HepG2 (cell line): Measurements from ENCODE around the gene BTG2. TPM values are rescaled to one million over a fixed set of nuclear protein-coding genes. Genes with fewer than 3 reads are reported as not detected.

Experiments
- ATAC-seq: fragments of 200-7000 bp; cut with Tn5 transposase; 3 replicates; pipeline ENCODE4 v1.9.1; 2020; ENCODE audit warnings: mild to moderate bottlenecking, moderate library complexity
- Bru-seq: library from RNA; stranded (reverse); fragments of 400-500 nt; gene quantifications from one replicate; lab custom pipeline; 2021; lab: Mats Ljungman, UMichigan
- BruChase-seq, 2 experiments: library from RNA; stranded (reverse); fragments of 400-500 nt; gene quantifications; one replicate each; lab custom pipeline; 2021; lab: Mats Ljungman, UMichigan
- BruUV-seq: library from RNA; stranded (reverse); fragments of 400-500 nt; replicated peaks from 2 replicates; lab custom pipeline; 2021; lab: Mats Ljungman, UMichigan
- CTCF ChIA-PET: fragments of 300-600 bp; formaldehyde crosslinking; extraction: SDS; loops from one replicate; lab custom pipeline; 2021; ENCODE audit warnings: low total read pairs, inconsistent platforms, low intra/inter-chr PET ratio; lab: Yijun Ruan, JAX
- POLR2A ChIA-PET: fragments of 350-600 bp; sonication (Branson Sonifier 250); formaldehyde crosslinking; loops from one replicate; lab custom pipeline; 2020; ENCODE audit warnings: antibody characterized with exemption, inconsistent platforms; lab: Yijun Ruan, JAX
- DNase-seq: peaks from one replicate; pipeline ENCODE4 v3.0.0-alpha.2; 2015; ENCODE audit warnings: low spot score
- FAIRE-seq: peaks from 3 replicates; lab custom pipeline; 2011; peaks lifted over from hg19 to GRCh38; lab: Jason Lieb, UNC
- H2AFZ ChIP-seq: one replicate; pipeline ENCODE4 v1.6.1; 2011; ENCODE audit warnings: low read length, inconsistent platforms
- H3K27ac ChIP-seq: fragments of 300-600 bp; 3 replicates; pipeline ENCODE4 v1.8.0; 2011; ENCODE audit warnings: mixed run types, mild to moderate bottlenecking, mixed read lengths, low read length, inconsistent platforms; ENCODE audit not compliant: insufficient read depth; ENCODE audit errors: extremely low read length
- H3K27me3 ChIP-seq, 2 experiments: fragments of 200-600 bp in 1 of 2; 2 replicates in 1 of 2; 3 replicates in 1 of 2; pipeline versions ENCODE4 v1.6.0 to v1.8.0; 2011; ENCODE audit warnings: low read length in 2 of 2, mild to moderate bottlenecking in 2 of 2, moderate library complexity in 2 of 2, inconsistent platforms in 1 of 2; ENCODE audit not compliant: insufficient read depth in 2 of 2, control insufficient read depth in 1 of 2
- H3K36me3 ChIP-seq, 2 experiments: fragments of 200-600 bp in 1 of 2; replicated peaks in 1 of 2; 2 replicates in 1 of 2; 3 replicates in 1 of 2; pipeline versions ENCODE4 v1.5.1 to v1.8.0; 2011; ENCODE audit warnings: low read length in 2 of 2, inconsistent platforms in 1 of 2; ENCODE audit not compliant: insufficient read depth in 2 of 2, control insufficient read depth in 1 of 2
- H3K4me1 ChIP-seq: 2 replicates; pipeline ENCODE4 v1.5.1; 2012; ENCODE audit warnings: low read length, inconsistent platforms; ENCODE audit not compliant: insufficient read depth
- H3K4me2 ChIP-seq: 2 replicates; pipeline ENCODE4 v1.6.0; 2011; ENCODE audit warnings: low read depth, low read length, inconsistent platforms
- H3K4me3 ChIP-seq, 3 experiments: fragments of 200-600 bp in 1 of 3; sonication (generic), shearing (Covaris generic) in 1 of 3; replicated peaks in 1 of 3; 2 replicates each; pipeline ENCODE4 v1.5.1; 2011 to 2016; ENCODE audit warnings: low read length in 3 of 3, inconsistent platforms in 2 of 3, low read depth in 2 of 3, mild to moderate bottlenecking in 2 of 3, control low read depth in 1 of 3, mixed read lengths in 1 of 3; ENCODE audit not compliant: insufficient read depth in 1 of 3
- H3K79me2 ChIP-seq: one replicate; pipeline ENCODE4 v1.6.1; 2011; ENCODE audit warnings: low read length, inconsistent platforms; ENCODE audit not compliant: insufficient read depth
- H3K9ac ChIP-seq: 2 replicates; pipeline ENCODE4 v1.6.0; 2011; ENCODE audit warnings: mild to moderate bottlenecking, low read depth, low read length, inconsistent platforms; ENCODE audit not compliant: insufficient read depth
- H3K9me3 ChIP-seq: 2 replicates; pipeline ENCODE4 v1.5.1; 2012; ENCODE audit warnings: mild to moderate bottlenecking, low read length
- H4K20me1 ChIP-seq: 2 replicates; pipeline ENCODE4 v1.6.0; 2011; ENCODE audit warnings: inconsistent platforms, mild to moderate bottlenecking, low read length, moderate library complexity; ENCODE audit not compliant: insufficient read depth
- ESRRA ChIP-seq: sonication (generic); formaldehyde crosslinking; IDR thresholded peaks from 2 replicates; pipeline ENCODE4 v1.5.1; 2020; ENCODE audit warnings: mild to moderate bottlenecking, low read depth, missing genetic modification reagents
- ETV5 ChIP-seq: IDR thresholded peaks from 2 replicates; pipeline ENCODE4 v1.6.1; 2018; ENCODE audit warnings: missing biosample characterization, missing genetic modification reagents, inconsistent platforms, borderline replicate concordance
- HNRNPL ChIP-seq: fragments of 200-400 bp; formaldehyde crosslinking; IDR thresholded peaks from 2 replicates; pipeline ENCODE4 v1.6.1; 2017; ENCODE audit warnings: mild to moderate bottlenecking, low read depth, low read length
- IKZF4 ChIP-seq: sonication (generic); formaldehyde crosslinking; IDR thresholded peaks from 2 replicates; pipeline ENCODE4 v1.5.1; 2020; ENCODE audit warnings: borderline replicate concordance, mild to moderate bottlenecking, low read depth, missing genetic modification reagents; ENCODE audit errors: not compliant biosample characterization
- KLF9 ChIP-seq: IDR thresholded peaks from 2 replicates; pipeline ENCODE4 v1.6.1; 2016; ENCODE audit warnings: low read depth
- KMT2B ChIP-seq: IDR thresholded peaks from 2 replicates; pipeline ENCODE4 v1.6.1; 2016; ENCODE audit warnings: missing genetic modification reagents, missing compliant biosample characterization
- NFYB ChIP-seq: sonication (generic); formaldehyde crosslinking; IDR thresholded peaks from 2 replicates; pipeline ENCODE4 v1.4.0; 2020; ENCODE audit warnings: missing genetic modification reagents
- RXRA ChIP-seq: sonication (generic); formaldehyde crosslinking; IDR thresholded peaks from 2 replicates; pipeline ENCODE4 v1.5.1; 2020; ENCODE audit warnings: missing genetic modification reagents
- TAF1 ChIP-seq: sonication (generic); formaldehyde crosslinking; IDR thresholded peaks from 2 replicates; pipeline ENCODE4 v1.4.0; 2020; ENCODE audit warnings: missing genetic modification reagents
- TBX3 ChIP-seq: fragments of 450-650 bp; IDR thresholded peaks from 2 replicates; pipeline ENCODE4 v1.6.1; 2017; ENCODE audit warnings: antibody characterized with exemption, mild to moderate bottlenecking, inconsistent platforms, borderline replicate concordance
- XBP1 ChIP-seq: sonication (generic); formaldehyde crosslinking; IDR thresholded peaks from 2 replicates; pipeline ENCODE4 v1.5.0; 2020; ENCODE audit warnings: missing genetic modification reagents
- ZNF160 ChIP-seq: sonication (generic); formaldehyde crosslinking; IDR thresholded peaks from 2 replicates; pipeline ENCODE4 v1.8.0; 2022; ENCODE audit warnings: mild to moderate bottlenecking, inconsistent platforms, missing genetic modification reagents
- ZNF280D ChIP-seq: sonication (generic); formaldehyde crosslinking; IDR thresholded peaks from 2 replicates; pipeline ENCODE4 v1.5.1; 2020; ENCODE audit warnings: mild to moderate bottlenecking, missing genetic modification reagents
- ZNF501 ChIP-seq: sonication (generic); formaldehyde crosslinking; IDR thresholded peaks from 2 replicates; pipeline ENCODE4 v1.5.1; 2020; ENCODE audit warnings: mild to moderate bottlenecking, moderate library complexity, missing genetic modification reagents
- ZNF543 ChIP-seq: sonication (generic); formaldehyde crosslinking; IDR thresholded peaks from 2 replicates; pipeline ENCODE4 v1.4.0; 2020; ENCODE audit warnings: mild to moderate bottlenecking, missing genetic modification reagents
- WGBS: methylation state at CpG from one replicate; pipeline ENCODE4 v1.1.6; 2017; ENCODE audit warnings: low lambda C conversion rate; 5-methylcytosine and 5-hydroxymethylcytosine counted together
- in situ Hi-C: cut with HindIII; loops from 2 replicates; pipeline ENCODE4 v1.10.0; 2017; ENCODE audit warnings: low pct_unique_long_range_greater_than_20kb; ENCODE audit not compliant: extremely low pct_ligation_motif_present
- intact Hi-C: fragments of 100-400 bp; cut with micrococcal nuclease; formaldehyde crosslinking; loops from one replicate; pipeline ENCODE4 v1.10.0; 2022; ENCODE audit not compliant: unreplicated experiment
- long read RNA-seq, 2 experiments: library from RNA in 1 of 2; library from polyadenylated mRNA in 1 of 2; stranded (forward) in 1 of 2; unstranded in 1 of 2; transcript quantifications; one replicate each; pipeline ENCODE4 v2.0.0, GENCODE V29; 2019 to 2022
- polyA minus RNA-seq, 3 experiments: library from RNA; depleted of rRNA, polyadenylated mRNA; stranded (reverse); fragments of >200 nt; gene quantifications; 2 replicates each; pipeline ENCODE4 v1.2.3, GENCODE V29; 2011; ENCODE audit warnings: low replicate concordance in 1 of 3
- polyA plus RNA-seq, 8 experiments: library from polyadenylated mRNA; depleted of rRNA in 3 of 8; stranded (reverse) in 7 of 8; unstranded in 1 of 8; fragments of >200 nt; fragmentation: Illumina TruSeq in 4 of 8; extraction: Trizol in 4 of 8; gene quantifications; 2 replicates each; pipeline versions ENCODE4 v1.2.1 to v1.2.3, GENCODE V29; 2011 to 2016; ENCODE audit warnings: low read depth in 4 of 8, missing spikeins in 1 of 8, mixed read lengths in 1 of 8; ENCODE audit not compliant: insufficient read depth in 1 of 8
- total RNA-seq, 5 experiments: library from RNA; depleted of rRNA; stranded (reverse); fragments of >200 nt; fragmentation: Illumina TruSeq; extraction: Trizol; gene quantifications; 2 replicates each; pipeline ENCODE4 v1.2.3, GENCODE V29; 2016; ENCODE audit warnings: low read depth in 1 of 5

Gene BTG2
- 18.3 and 18.7 TPM in 2 replicates for total RNA-seq (2016; rRNA removed; fragmentation: Illumina TruSeq; extraction: Trizol)
- 2.8 and 3.5 TPM in 2 replicates for total RNA-seq (2016; cell fraction: cytosol; rRNA removed; fragmentation: Illumina TruSeq; extraction: Trizol; ENCODE audit: low read depth)
- 15.4 and 19.8 TPM in 2 replicates for total RNA-seq (2016; cell fraction: insoluble cytoplasmic fraction; rRNA removed; fragmentation: Illumina TruSeq; extraction: Trizol)
- 11.7 and 12.9 TPM in 2 replicates for total RNA-seq (2016; cell fraction: membrane; rRNA removed; fragmentation: Illumina TruSeq; extraction: Trizol)
- 11.8 and 13.3 TPM in 2 replicates for total RNA-seq (2016; cell fraction: nucleus; rRNA removed; fragmentation: Illumina TruSeq; extraction: Trizol)
- polyA plus RNA-seq (2011; rRNA removed), result 13.6 and 16.7 TPM in 2 replicates
- 11.2 and 13.0 TPM in 2 replicates for polyA plus RNA-seq (2011; cell fraction: cytosol; rRNA removed)
- 8.6 and 10.6 TPM in 2 replicates for polyA plus RNA-seq (2011; cell fraction: nucleus; rRNA removed)
- 4.4 and 7.3 TPM in 2 replicates for polyA plus RNA-seq (2012)
- 2.1 and 2.2 TPM in 2 replicates for polyA plus RNA-seq (2016; cell fraction: cytosol; fragmentation: Illumina TruSeq; extraction: Trizol; ENCODE audit: low read depth)
- polyA plus RNA-seq (2016; cell fraction: insoluble cytoplasmic fraction; fragmentation: Illumina TruSeq; extraction: Trizol; ENCODE audit: low read depth), result 18.8 and 19.2 TPM in 2 replicates
- polyA plus RNA-seq (2016; cell fraction: membrane; fragmentation: Illumina TruSeq; extraction: Trizol; ENCODE audit: low read depth), result 6.5 and 7.0 TPM in 2 replicates
- polyA plus RNA-seq (2016; cell fraction: nucleus; fragmentation: Illumina TruSeq; extraction: Trizol; ENCODE audit: insufficient read depth, low read depth), result 18.0 and 19.6 TPM in 2 replicates
- 9.6 and 12.5 TPM in 2 replicates for polyA minus RNA-seq (2011; rRNA and poly(A)+ RNA removed; ENCODE audit: low replicate concordance)
- 8.5 and 9.2 TPM in 2 replicates for polyA minus RNA-seq (2011; cell fraction: cytosol; rRNA and poly(A)+ RNA removed)
- polyA minus RNA-seq (2011; cell fraction: nucleus; rRNA and poly(A)+ RNA removed), result 4.9 and 8.8 TPM in 2 replicates
- Bru-seq, nascent RNA, result percentile 80 among the genes with signal in this experiment
- BruChase-seq, experiment 1, labeled RNA remaining after a 6-hour chase, result percentile 58 among the genes with signal in this experiment
- percentile 80 among the genes with signal in this experiment for BruChase-seq, experiment 2, labeled RNA remaining after a 2-hour chase
- long read RNA-seq, experiment 1, transcript BTG2-201 (2 exons, 2,712 nt), result major isoform, 6 of 8 reads
- long read RNA-seq, experiment 1, partial matches to known transcripts, result 0 of 8 reads
- long read RNA-seq, experiment 1, other reads (novel, unspliced or antisense), result 2 of 8 reads
- long read RNA-seq, experiment 2, transcript BTG2-201 (2 exons, 2,712 nt), result major isoform, 9 of 20 reads
- long read RNA-seq, experiment 2, partial matches to known transcripts, result 0 of 20 reads
- long read RNA-seq, experiment 2, other reads (novel, unspliced or antisense), result 11 of 20 reads

- H4K20me1 ChIP-seq, result no peaks in the 10 kb centered on the region
- H3K4me1 ChIP-seq, result peaks cover 43% of the 10 kb centered on the region
- peaks cover 0 to 23% of the 10 kb centered on the region in 2 experiments; a peak in 3 of 5 replicates for H3K27me3 ChIP-seq
- peak within 1 kb of the TSS; percentile 48 for H3K27ac ChIP-seq
- no peaks in the 10 kb centered on the region for H3K9me3 ChIP-seq
- H3K79me2 ChIP-seq, result peaks cover 13% of the 10 kb centered on the region
- ChIA-PET CTCF (no interaction called here), POLR2A (interaction anchor here (0.6 to 6.3 kb wide), 9 partner anchors 10 to 1295 kb away, joined by 3 to 77 read pairs (median 5); partner anchors contain the start of gene ELF3)
- FAIRE-seq (no peak), ATAC-seq (peak; percentile 92), DNase-seq (peak; percentile 66)
- intact Hi-C loops, result no loop called here
- TSS peak; percentile 96 for BruUV-seq
- H3K4me3 ChIP-seq, result peak within 1 kb of the TSS; percentile 70 to 87 (median 71)
- in situ Hi-C loops, result no loop called here
- H3K36me3 ChIP-seq, result peaks cover 0 to 3% of the 10 kb centered on the region in 2 experiments; a peak in 1 of 5 replicates
- WGBS, result 7% methylated on average over 21 of the region's 79 CpGs
- peak within 1 kb of the TSS; percentile 76 for H2AFZ ChIP-seq
- H3K4me2 ChIP-seq, result peak within 1 kb of the TSS; percentile 97
- peak within 1 kb of the TSS; percentile 84 for H3K9ac ChIP-seq
- TF ChIP-seq NFYB (peak; percentile 62), XBP1 (CRISPR knock-in tag) (0 out of 2 replicates have a peak, but pooled peaks have one; percentile 49), TAF1 (CRISPR knock-in tag) (peak; percentile 95), ZNF160 (CRISPR knock-in tag) (0 out of 2 replicates have a peak, but pooled peaks have one; percentile 25), IKZF4 (CRISPR knock-in tag) (no peak), TBX3 (no peak), ZNF280D (CRISPR knock-in tag) (no peak), HNRNPL (peak; percentile 65; the same call in 1 of the 2 replicates), ZNF501 (CRISPR knock-in tag) (peak; percentile 70), KMT2B (CRISPR knock-in tag) (peak; percentile 34), KLF9 (CRISPR knock-in tag) (peak; percentile 76; the same call in 1 of the 2 replicates), ZNF543 (CRISPR knock-in tag) (0 out of 2 replicates have a peak, but pooled peaks have one; percentile 75), ESRRA (CRISPR knock-in tag) (peak; percentile 46; the same call in 1 of the 2 replicates), RXRA (CRISPR knock-in tag) (no peak), ETV5 (peak; percentile 12; the same call in 1 of the 2 replicates)
Observed at GRCh38 chr1:203304919-203305808, at the start of gene BTG2. Gene BTG2, plus strand, starts transcription at chr1:203305519. Its CDS starts 88 bp downstream, at chr1:203305607.
